ENCODE data around the gene ZNF835. TPM values are rescaled to one million over a fixed set of nuclear protein-coding genes. Genes with fewer than 3 reads are reported as not detected.
A peak's percentile ranks its signal among the peaks of the same experiment; 100 is the strongest.

Gene ZNF835
- total RNA-seq, 1 donor from 2014 or later = not detected

GRCh38 chr19:56642711-56643459 lies 28.7 kb downstream of the ZNF835 start, which contains the start of gene SMIM17:
Gene SMIM17 (plus strand): TSS chr19:56643159. CDS start chr19:56645668, 2,509 bp downstream.
- Mint-ChIP-seq H3K9me3 (peaks cover 28% of the 10 kb centered on the region), H3K4me3 (no peak within 1 kb of the TSS), H3K4me1 (no peaks in the 10 kb centered on the region), H3K27me3 (ENCODE audit: low read depth) (no peaks in the 10 kb centered on the region), H3K36me3 (ENCODE audit: low read depth) (peaks cover 40% of the 10 kb centered on the region), H3K27ac (ENCODE audit: unreplicated experiment) (no peak within 1 kb of the TSS)
- DNase-seq (ENCODE audit: low read depth, low spot score) = no peak
- TF ChIP-seq CTCF (conservative IDR thresholded peaks at IDR 0.05) = no peak

- no peaks in the 10 kb centered on the region for H3K4me1 Mint-ChIP-seq
- DNase-seq (ENCODE audit: low read depth, low spot score) = no peak
- peaks cover 22% of the 10 kb centered on the region for H3K9me3 Mint-ChIP-seq
- H3K4me3 Mint-ChIP-seq = no peak overlapping the region
- H3K27ac Mint-ChIP-seq (ENCODE audit: unreplicated experiment) = no peak overlapping the region
- H3K36me3 Mint-ChIP-seq (ENCODE audit: low read depth) = peaks cover 26% of the 10 kb centered on the region
- TF ChIP-seq CTCF (conservative IDR thresholded peaks at IDR 0.05) = no peak
- no peaks in the 10 kb centered on the region for H3K27me3 Mint-ChIP-seq (ENCODE audit: low read depth)
Measured at GRCh38 chr19:56639217-56639616, 32.3 kb downstream of the ZNF835 start.

GRCh38 chr19:56637976-56638555 lies 33.5 kb downstream of the ZNF835 start:
- peaks cover 26% of the 10 kb centered on the region for H3K9me3 Mint-ChIP-seq
- H3K4me3 Mint-ChIP-seq = no peak overlapping the region
- peak; percentile 46 for DNase-seq (ENCODE audit: low read depth, low spot score)
- H3K4me1 Mint-ChIP-seq = no peaks in the 10 kb centered on the region
- H3K27me3 Mint-ChIP-seq (ENCODE audit: low read depth) = no peaks in the 10 kb centered on the region
- no peak for TF ChIP-seq CTCF (conservative IDR thresholded peaks at IDR 0.05)
- H3K36me3 Mint-ChIP-seq (ENCODE audit: low read depth) = peaks cover 30% of the 10 kb centered on the region
- no peak overlapping the region for H3K27ac Mint-ChIP-seq (ENCODE audit: unreplicated experiment)

- H3K27ac Mint-ChIP-seq (ENCODE audit: unreplicated experiment) = no peak overlapping the region
- DNase-seq (ENCODE audit: low read depth, low spot score) = no peak
- peaks cover 28% of the 10 kb centered on the region for H3K9me3 Mint-ChIP-seq
- no peaks in the 10 kb centered on the region for H3K4me1 Mint-ChIP-seq
- H3K36me3 Mint-ChIP-seq (ENCODE audit: low read depth) = peaks cover 50% of the 10 kb centered on the region
- TF ChIP-seq CTCF (conservative IDR thresholded peaks at IDR 0.05) = no peak
- H3K27me3 Mint-ChIP-seq (ENCODE audit: low read depth) = no peaks in the 10 kb centered on the region
- no peak overlapping the region for H3K4me3 Mint-ChIP-seq
Measured at GRCh38 chr19:56633021-56633420, 38.5 kb downstream of the ZNF835 start.

GRCh38 chr19:56625708-56626107 lies 45.8 kb downstream of the ZNF835 start:
- Mint-ChIP-seq H3K36me3 (ENCODE audit: low read depth) (peaks cover 74% of the 10 kb centered on the region), H3K27me3 (ENCODE audit: low read depth) (no peaks in the 10 kb centered on the region), H3K9me3 (peaks cover 13% of the 10 kb centered on the region), H3K27ac (ENCODE audit: unreplicated experiment) (no peak overlapping the region), H3K4me3 (no peak overlapping the region), H3K4me1 (no peaks in the 10 kb centered on the region)
- no peak for TF ChIP-seq CTCF (conservative IDR thresholded peaks at IDR 0.05)
- no peak for DNase-seq (ENCODE audit: low read depth, low spot score)
